ENCODE data around the gene POLN. TPM values are rescaled to one million over a fixed set of nuclear protein-coding genes. Genes with fewer than 3 reads are reported as not detected.

The POLN gene
- total and polyA plus RNA-seq, 2 experiments from 2014 or later: 1.8 to 4.0 TPM

GRCh38 chr4:2068198-2068470, 173.8 kb downstream of the POLN start (continued):
- TF ChIP-seq REST (IDR thresholded peaks at IDR 0.05; ENCODE audit: unreplicated experiment) (no peak), POLR2AphosphoS5 (IDR thresholded peaks at IDR 0.05; ENCODE audit: low read depth) (no peak)
- TF ChIP-seq, protein P1, sequence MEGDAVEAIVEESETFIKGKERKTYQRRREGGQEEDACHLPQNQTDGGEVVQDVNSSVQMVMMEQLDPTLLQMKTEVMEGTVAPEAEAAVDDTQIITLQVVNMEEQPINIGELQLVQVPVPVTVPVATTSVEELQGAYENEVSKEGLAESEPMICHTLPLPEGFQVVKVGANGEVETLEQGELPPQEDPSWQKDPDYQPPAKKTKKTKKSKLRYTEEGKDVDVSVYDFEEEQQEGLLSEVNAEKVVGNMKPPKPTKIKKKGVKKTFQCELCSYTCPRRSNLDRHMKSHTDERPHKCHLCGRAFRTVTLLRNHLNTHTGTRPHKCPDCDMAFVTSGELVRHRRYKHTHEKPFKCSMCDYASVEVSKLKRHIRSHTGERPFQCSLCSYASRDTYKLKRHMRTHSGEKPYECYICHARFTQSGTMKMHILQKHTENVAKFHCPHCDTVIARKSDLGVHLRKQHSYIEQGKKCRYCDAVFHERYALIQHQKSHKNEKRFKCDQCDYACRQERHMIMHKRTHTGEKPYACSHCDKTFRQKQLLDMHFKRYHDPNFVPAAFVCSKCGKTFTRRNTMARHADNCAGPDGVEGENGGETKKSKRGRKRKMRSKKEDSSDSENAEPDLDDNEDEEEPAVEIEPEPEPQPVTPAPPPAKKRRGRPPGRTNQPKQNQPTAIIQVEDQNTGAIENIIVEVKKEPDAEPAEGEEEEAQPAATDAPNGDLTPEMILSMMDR (conservative IDR thresholded peaks at IDR 0.05; ENCODE audit: low read depth in 2 of 2): no peak

GRCh38 chr4:2067446-2068197, 174.3 kb downstream of the POLN start:
- no peak overlapping the region for H3K4me3 ChIP-seq
- TF ChIP-seq ZNF114 (CRISPR knock-in tag; IDR thresholded peaks at IDR 0.05): no peak
- no peak for TF ChIP-seq EZH2phosphoT487 (IDR thresholded peaks at IDR 0.05; ENCODE audit: unreplicated experiment)
- TF ChIP-seq, protein P2, sequence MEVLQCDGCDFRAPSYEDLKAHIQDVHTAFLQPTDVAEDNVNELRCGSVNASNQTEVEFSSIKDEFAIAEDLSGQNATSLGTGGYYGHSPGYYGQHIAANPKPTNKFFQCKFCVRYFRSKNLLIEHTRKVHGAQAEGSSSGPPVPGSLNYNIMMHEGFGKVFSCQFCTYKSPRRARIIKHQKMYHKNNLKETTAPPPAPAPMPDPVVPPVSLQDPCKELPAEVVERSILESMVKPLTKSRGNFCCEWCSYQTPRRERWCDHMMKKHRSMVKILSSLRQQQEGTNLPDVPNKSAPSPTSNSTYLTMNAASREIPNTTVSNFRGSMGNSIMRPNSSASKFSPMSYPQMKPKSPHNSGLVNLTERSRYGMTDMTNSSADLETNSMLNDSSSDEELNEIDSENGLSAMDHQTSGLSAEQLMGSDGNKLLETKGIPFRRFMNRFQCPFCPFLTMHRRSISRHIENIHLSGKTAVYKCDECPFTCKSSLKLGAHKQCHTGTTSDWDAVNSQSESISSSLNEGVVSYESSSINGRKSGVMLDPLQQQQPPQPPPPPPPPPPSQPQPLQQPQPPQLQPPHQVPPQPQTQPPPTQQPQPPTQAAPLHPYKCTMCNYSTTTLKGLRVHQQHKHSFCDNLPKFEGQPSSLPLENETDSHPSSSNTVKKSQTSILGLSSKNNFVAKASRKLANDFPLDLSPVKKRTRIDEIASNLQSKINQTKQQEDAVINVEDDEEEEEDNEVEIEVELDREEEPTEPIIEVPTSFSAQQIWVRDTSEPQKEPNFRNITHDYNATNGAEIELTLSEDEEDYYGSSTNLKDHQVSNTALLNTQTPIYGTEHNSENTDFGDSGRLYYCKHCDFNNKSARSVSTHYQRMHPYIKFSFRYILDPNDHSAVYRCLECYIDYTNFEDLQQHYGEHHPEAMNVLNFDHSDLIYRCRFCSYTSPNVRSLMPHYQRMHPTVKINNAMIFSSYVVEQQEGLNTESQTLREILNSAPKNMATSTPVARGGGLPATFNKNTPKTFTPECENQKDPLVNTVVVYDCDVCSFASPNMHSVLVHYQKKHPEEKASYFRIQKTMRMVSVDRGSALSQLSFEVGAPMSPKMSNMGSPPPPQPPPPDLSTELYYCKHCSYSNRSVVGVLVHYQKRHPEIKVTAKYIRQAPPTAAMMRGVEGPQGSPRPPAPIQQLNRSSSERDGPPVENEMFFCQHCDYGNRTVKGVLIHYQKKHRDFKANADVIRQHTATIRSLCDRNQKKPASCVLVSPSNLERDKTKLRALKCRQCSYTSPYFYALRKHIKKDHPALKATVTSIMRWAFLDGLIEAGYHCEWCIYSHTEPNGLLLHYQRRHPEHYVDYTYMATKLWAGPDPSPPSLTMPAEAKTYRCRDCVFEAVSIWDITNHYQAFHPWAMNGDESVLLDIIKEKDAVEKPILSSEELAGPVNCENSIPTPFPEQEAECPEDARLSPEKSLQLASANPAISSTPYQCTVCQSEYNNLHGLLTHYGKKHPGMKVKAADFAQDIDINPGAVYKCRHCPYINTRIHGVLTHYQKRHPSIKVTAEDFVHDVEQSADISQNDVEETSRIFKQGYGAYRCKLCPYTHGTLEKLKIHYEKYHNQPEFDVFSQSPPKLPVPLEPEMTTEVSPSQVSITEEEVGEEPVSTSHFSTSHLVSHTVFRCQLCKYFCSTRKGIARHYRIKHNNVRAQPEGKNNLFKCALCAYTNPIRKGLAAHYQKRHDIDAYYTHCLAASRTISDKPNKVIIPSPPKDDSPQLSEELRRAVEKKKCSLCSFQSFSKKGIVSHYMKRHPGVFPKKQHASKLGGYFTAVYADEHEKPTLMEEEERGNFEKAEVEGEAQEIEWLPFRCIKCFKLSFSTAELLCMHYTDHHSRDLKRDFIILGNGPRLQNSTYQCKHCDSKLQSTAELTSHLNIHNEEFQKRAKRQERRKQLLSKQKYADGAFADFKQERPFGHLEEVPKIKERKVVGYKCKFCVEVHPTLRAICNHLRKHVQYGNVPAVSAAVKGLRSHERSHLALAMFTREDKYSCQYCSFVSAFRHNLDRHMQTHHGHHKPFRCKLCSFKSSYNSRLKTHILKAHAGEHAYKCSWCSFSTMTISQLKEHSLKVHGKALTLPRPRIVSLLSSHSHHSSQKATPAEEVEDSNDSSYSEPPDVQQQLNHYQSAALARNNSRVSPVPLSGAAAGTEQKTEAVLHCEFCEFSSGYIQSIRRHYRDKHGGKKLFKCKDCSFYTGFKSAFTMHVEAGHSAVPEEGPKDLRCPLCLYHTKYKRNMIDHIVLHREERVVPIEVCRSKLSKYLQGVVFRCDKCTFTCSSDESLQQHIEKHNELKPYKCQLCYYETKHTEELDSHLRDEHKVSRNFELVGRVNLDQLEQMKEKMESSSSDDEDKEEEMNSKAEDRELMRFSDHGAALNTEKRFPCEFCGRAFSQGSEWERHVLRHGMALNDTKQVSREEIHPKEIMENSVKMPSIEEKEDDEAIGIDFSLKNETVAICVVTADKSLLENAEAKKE (CRISPR knock-in tag; IDR thresholded peaks at IDR 0.05): no peak
- no peak for TF ChIP-seq CREB1 (CRISPR knock-in tag; IDR thresholded peaks at IDR 0.05; ENCODE audit: low read depth)
- no peak for TF ChIP-seq ZNF331 (CRISPR knock-in tag; IDR thresholded peaks at IDR 0.05; ENCODE audit: low read depth)
- TF ChIP-seq EZH2 (IDR thresholded peaks at IDR 0.05; ENCODE audit: low read depth, unreplicated experiment): no peak
- TF ChIP-seq JUNB (IDR thresholded peaks at IDR 0.05; ENCODE audit: unreplicated experiment): no peak
- TF ChIP-seq, protein P1 (conservative IDR thresholded peaks at IDR 0.05; ENCODE audit: low read depth in 2 of 2): no peak
- TF ChIP-seq STAT1 (IDR thresholded peaks at IDR 0.05; ENCODE audit: unreplicated experiment): no peak
- no peaks in the 10 kb centered on the region for H3K9me3 Mint-ChIP-seq
- H3K4me1 ChIP-seq (ENCODE audit: insufficient read depth): no peaks in the 10 kb centered on the region
- H3K27me3 Mint-ChIP-seq (ENCODE audit: insufficient read depth, low read depth, poor library complexity): peaks cover 14% of the 10 kb centered on the region
- H3K27ac ChIP-seq (ENCODE audit: low read depth): no peak overlapping the region
- H3K79me2 ChIP-seq (replicated peaks; ENCODE audit: insufficient read depth): no peaks in the 10 kb centered on the region
- no peaks in the 10 kb centered on the region for H3K27me3 ChIP-seq (ENCODE audit: insufficient read depth)
- no peak overlapping the region for H3K4me3 Mint-ChIP-seq
- H3K36me3 Mint-ChIP-seq (ENCODE audit: low read depth): peaks cover 3% of the 10 kb centered on the region; the same call in 1 of the 3 replicates
- H3K4me2 ChIP-seq: no peak overlapping the region
- H3K36me3 ChIP-seq (ENCODE audit: insufficient read depth): no peaks in the 10 kb centered on the region
- DNase-seq (ENCODE audit: low spot score): no peak
- no peak overlapping the region for H2AFZ ChIP-seq
- peaks cover 18% of the 10 kb centered on the region for H3K4me1 Mint-ChIP-seq
- no peaks in the 10 kb centered on the region for H4K20me1 ChIP-seq (replicated peaks; ENCODE audit: insufficient read depth)
- ATAC-seq: no peak
- H3K27ac Mint-ChIP-seq: no peak overlapping the region
- H3K9me2 ChIP-seq (ENCODE audit: insufficient read depth): no peaks in the 10 kb centered on the region
- H3F3A ChIP-seq (replicated peaks; ENCODE audit: low read depth): peaks cover 6% of the 10 kb centered on the region; the same call in 1 of the 2 replicates
